Erythroblast (primary cell): ENCODE data around the gene GNL3L.

Source experiments
- GATA1 ChIP-seq: IDR thresholded peaks from 2 replicates; pipeline ENCODE4 v1.6.1; 2011; ENCODE audit warnings: low read depth, mild to moderate bottlenecking, control low read depth, low read length, moderate library complexity
- POLR2A ChIP-seq: IDR thresholded peaks from 2 replicates; pipeline ENCODE4 v1.6.1; 2011; ENCODE audit warnings: mild to moderate bottlenecking, low read length

GRCh38 chrX:54496936-54497335, 33.1 kb upstream of the GNL3L start:
- TF ChIP-seq POLR2A (no peak), GATA1 (no peak)
